Transverse colon (tissue), 4 donors: ENCODE results near the gene MBP. TPM values are rescaled to one million over a fixed set of nuclear protein-coding genes. Genes with fewer than 3 reads are reported as not detected.
"Not testable (repeated sequence)": the region's sequence is repeated elsewhere in the genome, so short reads cannot be mapped to it uniquely, and the experiment has no call there.

ENCODE experiments used
- DNase-seq: peaks from one replicate; pipeline ENCODE4 v3.0.0-alpha.2; 2019
- H3K27ac ChIP-seq, 4 donors: fragments of 200-600 bp; sonication (generic); 2 replicates each; pipeline ENCODE4 v1.5.1; 2016 to 2018; ENCODE audit warnings: inconsistent platforms in 4 of 4
- H3K27me3 ChIP-seq: fragments of 200-600 bp; sonication (generic); 2 replicates; pipeline ENCODE4 v1.5.1; 2017; ENCODE audit warnings: inconsistent platforms
- H3K36me3 ChIP-seq, 4 donors: fragments of 200-600 bp; sonication (generic); 2 replicates each; pipeline ENCODE4 v1.5.1; 2017 to 2019; ENCODE audit warnings: inconsistent platforms in 4 of 4
- H3K4me1 ChIP-seq, 4 donors: fragments of 200-600 bp; sonication (generic); 2 replicates each; pipeline ENCODE4 v1.5.1; 2017 to 2020; ENCODE audit warnings: inconsistent platforms in 4 of 4
- H3K4me3 ChIP-seq, 4 donors: fragments of 200-600 bp; sonication (generic); 1 replicate in 1 of 4; 2 replicates in 3 of 4; pipeline versions ENCODE4 v1.5.1 to v1.6.1; 2017 to 2019; ENCODE audit warnings: inconsistent platforms in 4 of 4
- H3K9me3 ChIP-seq, 2 donors: fragments of 200-600 bp; sonication (generic); 2 replicates each; pipeline ENCODE4 v1.5.1; 2017 to 2019; ENCODE audit warnings: inconsistent platforms in 2 of 2
- EP300 ChIP-seq: sonication (generic); formaldehyde crosslinking; IDR thresholded peaks from one replicate; pipeline ENCODE4 v1.6.1; 2017; ENCODE audit warnings: antibody characterized with exemption, low read depth
- POLR2A ChIP-seq: fragments of 450-650 bp; IDR thresholded peaks from one replicate; pipeline ENCODE4 v1.6.1; 2016; ENCODE audit warnings: antibody characterized with exemption, mild to moderate bottlenecking, moderate library complexity
- POLR2AphosphoS5 ChIP-seq, 3 donors: sonication (generic); formaldehyde crosslinking; IDR thresholded peaks; one replicate each; pipeline ENCODE4 v1.6.1; 2016; ENCODE audit warnings: antibody characterized with exemption in 3 of 3
- WGBS, 2 donors: methylation state at CpG; one replicate each; pipeline ENCODE4 v1.1.5; 2018; ENCODE audit warnings: low coverage in 1 of 2; 5-methylcytosine and 5-hydroxymethylcytosine counted together
- in situ Hi-C, 4 donors: fragments of 200-750 bp; cut with MboI; loops; one replicate each; pipeline versions ENCODE4 v1.15.0 to v1.15.1; 2017; ENCODE audit warnings: low sequenced_read_pairs in 3 of 4, low pct_ligation_motif_present in 1 of 4, low pct_unique_long_range_greater_than_20kb in 1 of 4
- intact Hi-C: fragments of 100-400 bp; cut with DNase I; formaldehyde crosslinking; loops from one replicate; pipeline ENCODE4 v1.15.1; 2023; ENCODE audit warnings: low total_unique reads
- total RNA-seq, 4 donors: library from RNA; depleted of rRNA; stranded (reverse); fragments of >200 nt; gene quantifications; one replicate each; pipeline ENCODE4 v1.1.0, GENCODE V29; 2016
- TF ChIP-seq, protein P1 (sequence below), 5 experiments: fragments of 200-600 bp in 3 of 5; fragments of 450-650 bp in 2 of 5; sonication (generic) in 3 of 5; IDR thresholded peaks; 1 replicate in 2 of 5; 2 replicates in 3 of 5; pipeline ENCODE4 v1.5.1; 2016 to 2017; ENCODE audit warnings: antibody characterized with exemption in 5 of 5, inconsistent platforms in 3 of 5, mild to moderate bottlenecking in 2 of 5, moderate library complexity in 1 of 5

The MBP gene
- total RNA-seq, 4 donors from 2014 or later = 12.7 to 53.4 (median 41.0) TPM

DNA sequence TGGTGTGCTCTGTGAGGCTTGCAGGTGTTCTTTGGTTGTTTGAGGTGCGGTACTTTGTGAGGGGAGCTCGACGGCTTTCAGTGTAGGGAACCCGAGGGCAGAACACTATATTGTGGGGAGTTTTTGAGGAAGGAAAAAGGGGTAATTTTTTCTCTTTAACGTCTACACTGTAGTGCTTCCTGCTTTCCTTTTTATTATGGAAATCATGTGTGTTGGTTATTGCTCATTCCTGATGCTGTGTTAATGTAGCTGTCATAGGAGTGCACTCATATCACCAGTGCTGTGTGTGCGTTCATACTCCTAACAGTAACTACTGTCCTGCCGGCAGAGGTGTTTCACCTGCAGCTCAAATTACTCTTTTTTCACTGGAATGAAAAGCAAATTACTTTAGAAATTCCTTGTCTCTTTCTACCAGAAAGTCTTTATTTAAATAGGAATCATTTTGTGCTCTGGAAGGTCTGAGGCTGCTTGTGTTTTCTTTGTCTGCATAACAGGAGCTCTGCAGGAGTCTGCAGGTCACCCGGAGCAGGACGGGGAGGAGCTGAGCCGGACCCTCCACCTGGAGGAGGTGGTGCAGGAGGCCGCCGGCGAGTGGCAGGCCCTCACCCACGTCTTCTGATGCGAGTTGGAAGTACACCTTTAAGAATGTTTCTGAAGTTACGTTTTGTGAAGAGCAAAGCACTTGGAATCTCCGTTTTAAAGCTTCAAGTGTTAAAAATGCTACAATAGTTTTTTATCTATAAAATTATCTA lies 164.7 kb downstream of the MBP start:
- Histone ChIP-seq H3K4me3 (no peak overlapping the region), H3K36me3 (peaks cover 0 to 8% (median 0%) of the 10 kb centered on the region in 4 donors), H3K27me3 (no peaks in the 10 kb centered on the region), H3K4me1 (peaks cover 0 to 11% (median 2%) of the 10 kb centered on the region in 4 donors), H3K27ac (no peak overlapping the region), H3K9me3 (no peaks in the 10 kb centered on the region)
- in situ Hi-C loops = no loop called here
- no peak for DNase-seq
- 54 to 71% methylated on average over 7 to 17 of the region's 17 CpGs for WGBS, 2 donors
- TF ChIP-seq POLR2AphosphoS5 (IDR thresholded peaks at IDR 0.05) (no peak), POLR2A (no peak), EP300 (no peak)
- TF ChIP-seq, protein P1, sequence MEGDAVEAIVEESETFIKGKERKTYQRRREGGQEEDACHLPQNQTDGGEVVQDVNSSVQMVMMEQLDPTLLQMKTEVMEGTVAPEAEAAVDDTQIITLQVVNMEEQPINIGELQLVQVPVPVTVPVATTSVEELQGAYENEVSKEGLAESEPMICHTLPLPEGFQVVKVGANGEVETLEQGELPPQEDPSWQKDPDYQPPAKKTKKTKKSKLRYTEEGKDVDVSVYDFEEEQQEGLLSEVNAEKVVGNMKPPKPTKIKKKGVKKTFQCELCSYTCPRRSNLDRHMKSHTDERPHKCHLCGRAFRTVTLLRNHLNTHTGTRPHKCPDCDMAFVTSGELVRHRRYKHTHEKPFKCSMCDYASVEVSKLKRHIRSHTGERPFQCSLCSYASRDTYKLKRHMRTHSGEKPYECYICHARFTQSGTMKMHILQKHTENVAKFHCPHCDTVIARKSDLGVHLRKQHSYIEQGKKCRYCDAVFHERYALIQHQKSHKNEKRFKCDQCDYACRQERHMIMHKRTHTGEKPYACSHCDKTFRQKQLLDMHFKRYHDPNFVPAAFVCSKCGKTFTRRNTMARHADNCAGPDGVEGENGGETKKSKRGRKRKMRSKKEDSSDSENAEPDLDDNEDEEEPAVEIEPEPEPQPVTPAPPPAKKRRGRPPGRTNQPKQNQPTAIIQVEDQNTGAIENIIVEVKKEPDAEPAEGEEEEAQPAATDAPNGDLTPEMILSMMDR (IDR thresholded peaks at IDR 0.05) = no peak
- intact Hi-C loops = no loop called here

DNA sequence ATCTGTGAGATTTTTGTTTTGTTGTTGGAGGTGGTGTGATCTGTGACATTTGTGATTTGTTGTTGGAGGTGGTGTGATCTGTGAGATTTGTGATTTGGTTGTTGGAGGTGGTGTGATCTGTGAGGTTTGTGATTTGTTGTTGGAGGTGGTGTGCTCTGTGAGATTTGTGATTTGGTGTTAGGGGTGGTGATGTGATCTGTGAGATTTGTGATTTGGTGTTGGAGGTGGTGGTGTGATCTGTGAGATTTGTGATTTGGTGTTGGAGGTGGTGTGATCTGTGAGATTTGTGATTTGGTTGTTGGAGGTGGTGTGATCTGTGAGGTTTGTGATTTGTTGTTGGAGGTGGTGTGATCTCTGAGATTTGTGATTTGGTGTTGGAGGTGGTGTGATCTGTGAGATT lies 165.3 kb downstream of the MBP start:
- DNase-seq, H3K9me3 ChIP-seq, H3K27me3 ChIP-seq, intact Hi-C loops, H3K27ac ChIP-seq, in situ Hi-C loops, H3K4me3 ChIP-seq, H3K4me1 ChIP-seq: not testable (repeated sequence)
- peaks cover 0 to 13% (median 0%) of the 10 kb centered on the region in 4 donors for H3K36me3 ChIP-seq

DNA sequence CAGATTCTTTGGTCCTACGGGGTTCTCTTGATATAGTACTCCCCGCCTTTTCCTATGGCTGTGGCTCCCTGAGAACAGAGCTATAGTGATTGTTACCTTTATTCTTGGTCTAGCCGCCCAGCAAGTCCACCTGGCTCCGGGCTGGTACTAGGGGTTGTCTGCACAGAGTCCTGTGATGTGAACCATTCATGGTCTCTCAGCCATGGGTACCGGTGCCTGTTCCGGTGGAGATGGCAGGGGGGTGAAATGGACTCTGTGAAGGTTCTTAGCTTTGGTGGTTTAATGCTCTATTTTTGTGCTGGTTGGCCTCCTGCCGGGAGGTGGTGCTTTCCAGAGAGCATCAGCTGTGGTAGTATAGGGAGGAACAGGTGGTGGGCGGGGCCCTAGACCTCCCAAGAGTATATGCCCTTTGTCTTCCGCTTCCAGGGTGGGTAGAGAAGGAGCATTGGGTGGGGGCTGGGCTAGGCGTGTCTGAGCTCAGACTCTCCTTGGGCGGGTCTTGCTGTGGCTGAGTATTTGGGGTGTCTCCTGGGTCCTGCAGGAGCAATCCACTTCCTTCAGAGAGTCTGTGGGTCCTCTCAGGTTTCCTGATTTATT lies 166.9 kb downstream of the MBP start:
- peaks cover 0 to 23% (median 0%) of the 10 kb centered on the region in 4 donors for H3K36me3 ChIP-seq
- WGBS, 2 donors = 60 to 71% methylated on average over 1 to 11 of the region's 11 CpGs
- intact Hi-C loops, H3K9me3 ChIP-seq, H3K27me3 ChIP-seq, H3K4me1 ChIP-seq, H3K27ac ChIP-seq, in situ Hi-C loops, H3K4me3 ChIP-seq: not testable (repeated sequence)
- DNase-seq = peak; percentile 66

DNA sequence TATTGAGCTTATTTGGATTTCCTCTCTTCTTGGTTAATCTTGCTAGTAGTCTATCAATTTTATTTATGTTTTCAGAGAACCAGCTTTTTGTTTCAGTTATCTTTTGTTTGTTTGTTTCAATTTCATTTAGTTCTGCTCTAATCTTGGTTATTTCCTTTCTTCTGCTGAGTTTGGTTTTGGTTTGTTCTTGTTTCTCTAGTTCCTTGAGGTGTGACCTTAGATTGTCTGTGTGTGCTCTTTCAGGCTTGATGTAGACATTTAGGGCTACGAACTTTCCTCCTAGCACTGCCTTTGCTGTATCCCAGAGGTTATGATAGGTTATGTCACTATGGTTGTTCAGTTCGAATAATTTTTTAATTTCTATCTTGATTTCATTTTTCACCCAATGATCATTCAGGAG lies 168.6 kb downstream of the MBP start:
- Histone ChIP-seq H3K4me1 (peaks cover 0 to 9% (median 2%) of the 10 kb centered on the region in 4 donors), H3K36me3 (peaks cover 0 to 20% (median 4%) of the 10 kb centered on the region in 4 donors), H3K27me3 (no peaks in the 10 kb centered on the region), H3K27ac (no peak overlapping the region), H3K4me3 (no peak overlapping the region), H3K9me3 (no peaks in the 10 kb centered on the region)
- intact Hi-C loops (no loop called here), in situ Hi-C loops (no loop called here)
- no peak for DNase-seq
- 71 to 77% methylated on average over 2 of the region's 2 CpGs for WGBS, 2 donors
- TF ChIP-seq, protein P1 (IDR thresholded peaks at IDR 0.05) = no peak
- no peak for TF ChIP-seq EP300
- TF ChIP-seq POLR2AphosphoS5 (IDR thresholded peaks at IDR 0.05) = no peak
- no peak for TF ChIP-seq POLR2A

DNA sequence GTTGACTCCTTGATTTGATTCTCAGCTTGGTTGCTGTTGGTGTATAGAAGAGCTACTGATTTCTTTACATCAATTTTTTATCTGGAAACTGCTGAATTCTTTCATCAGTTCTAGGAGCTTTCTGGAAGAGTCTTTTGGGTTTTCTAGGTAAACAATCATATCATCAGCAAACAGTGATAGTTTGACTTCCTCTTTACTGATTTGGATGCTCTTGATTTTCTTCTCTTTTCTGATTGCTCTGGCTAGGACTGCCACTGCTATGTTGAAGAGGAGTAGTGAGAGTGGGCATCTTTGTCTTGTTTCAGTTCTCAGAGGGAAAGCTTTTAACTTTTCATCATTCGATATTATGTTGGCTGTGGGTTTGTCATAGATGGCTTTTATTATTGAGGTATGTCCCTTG lies 169.7 kb downstream of the MBP start:
- H3K9me3 ChIP-seq = no peaks in the 10 kb centered on the region
- DNase-seq = no peak
- H3K4me3 ChIP-seq = no peak overlapping the region
- H3K27ac ChIP-seq = no peak overlapping the region
- no peak for TF ChIP-seq POLR2AphosphoS5 (IDR thresholded peaks at IDR 0.05)
- no peak for TF ChIP-seq POLR2A
- TF ChIP-seq EP300 = no peak
- TF ChIP-seq, protein P1 (IDR thresholded peaks at IDR 0.05) = no peak
- in situ Hi-C loops = no loop called here
- intact Hi-C loops = no loop called here
- WGBS, 2 donors = 73 to 100% methylated on average over 1 of the region's 1 CpG
- H3K4me1 ChIP-seq = peaks cover 0 to 9% (median 2%) of the 10 kb centered on the region in 4 donors
- peaks cover 0 to 18% (median 4%) of the 10 kb centered on the region in 4 donors for H3K36me3 ChIP-seq
- H3K27me3 ChIP-seq = no peaks in the 10 kb centered on the region
